GM19397 (cell line): ENCODE measurements around the gene CREBZF.
"Not testable (repeated sequence)": the region's sequence is repeated elsewhere in the genome, so short reads cannot be mapped to it uniquely, and the experiment has no call there.

Experiments used
- ATAC-seq: cut with Tn5 transposase; IDR thresholded peaks from one replicate; pipeline ENCODE4 v1.9.1; 2021; ENCODE audit warnings: mild to moderate bottlenecking, moderate library complexity; ENCODE audit not compliant: unreplicated experiment

The CREBZF gene

GRCh38 chr11:85627332-85627997, 37.5 kb downstream of the CREBZF start, which contains the start of gene DLG2:
TSS of gene DLG2 (minus strand) at chr11:85627344.
- peak; percentile 0 for ATAC-seq

GRCh38 chr11:85626496-85626895, 38.4 kb downstream of the CREBZF start:
- no peak for ATAC-seq

GRCh38 chr11:85620256-85620655, 44.7 kb downstream of the CREBZF start:
- no peak for ATAC-seq

- ATAC-seq: no peak
Measured at GRCh38 chr11:85619499-85619898, 45.4 kb downstream of the CREBZF start.

- not testable (repeated sequence) for ATAC-seq
Measured at GRCh38 chr11:85611643-85612042, 53.3 kb downstream of the CREBZF start.
